T1000 (cell line): ENCODE measurements around the gene SLC38A3.
"Not testable (repeated sequence)": the region's sequence is repeated elsewhere in the genome, so short reads cannot be mapped to it uniquely, and the experiment has no call there.

Experiments
- DNase-seq: peaks from one replicate; lab custom pipeline; 2025; ENCODE audit warnings: mixed read lengths; lab: John Stamatoyannopoulos, UW

Gene SLC38A3

DNA sequence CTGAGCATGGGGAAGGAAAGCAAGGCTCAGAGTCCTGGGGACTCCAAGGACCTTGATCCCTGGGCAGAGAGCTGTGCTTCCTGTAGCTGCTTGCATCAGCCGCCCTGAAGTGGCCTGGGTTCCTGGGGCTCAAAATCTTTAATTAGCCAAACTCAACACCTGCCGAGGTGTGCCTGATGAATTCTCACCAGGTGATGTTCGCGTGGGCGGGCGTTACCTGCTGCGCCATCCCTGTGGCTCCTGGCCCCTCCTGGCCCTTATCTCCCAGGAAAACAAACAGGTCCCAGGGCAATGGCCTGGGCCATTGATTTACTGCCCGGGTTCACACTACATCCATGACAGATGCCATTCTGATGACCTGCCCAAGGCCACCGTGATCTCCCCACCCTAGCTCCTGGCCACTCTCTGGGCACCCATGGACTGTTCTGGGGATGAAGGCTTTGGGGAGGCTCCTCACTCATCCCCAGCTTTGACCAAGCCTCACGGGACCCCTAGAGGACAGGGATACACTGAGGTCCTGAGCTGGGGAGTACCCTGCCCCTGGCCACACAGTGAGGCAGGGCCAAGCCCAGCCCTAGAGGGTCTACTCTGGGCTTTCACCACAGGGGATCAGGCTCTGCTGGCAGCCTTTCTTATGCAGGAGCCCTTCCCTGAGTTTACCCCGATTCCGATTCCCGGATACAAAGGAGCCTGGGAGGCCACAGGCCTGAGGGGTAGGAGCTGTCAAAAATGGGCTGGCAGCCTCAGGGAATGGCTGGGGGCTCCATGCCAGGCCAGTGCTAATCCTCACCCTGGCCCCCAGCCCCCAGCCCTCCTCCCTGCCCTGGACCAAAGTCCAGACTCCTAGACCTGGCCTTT, 5.7 kb downstream of the SLC38A3 start:
- no peak for DNase-seq

DNA sequence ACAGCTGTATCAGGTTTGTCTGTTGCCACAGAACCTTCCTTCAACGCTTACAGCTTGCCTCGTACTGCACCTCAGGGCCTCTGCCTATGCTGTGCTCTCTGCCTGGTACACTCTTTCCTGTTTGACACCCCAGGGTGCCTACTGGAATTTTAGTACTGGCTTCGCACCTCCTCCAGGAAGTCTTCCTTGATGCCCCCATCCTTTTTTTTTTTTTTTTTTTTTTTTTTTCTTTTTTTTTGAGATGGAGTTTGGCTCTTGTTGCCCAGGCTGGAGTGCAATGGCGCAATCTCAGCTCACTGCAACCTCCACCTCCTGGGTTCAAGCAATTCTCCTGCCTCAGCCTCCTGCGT, 6.3 kb downstream of the SLC38A3 start:
- not testable (repeated sequence) for DNase-seq

DNA sequence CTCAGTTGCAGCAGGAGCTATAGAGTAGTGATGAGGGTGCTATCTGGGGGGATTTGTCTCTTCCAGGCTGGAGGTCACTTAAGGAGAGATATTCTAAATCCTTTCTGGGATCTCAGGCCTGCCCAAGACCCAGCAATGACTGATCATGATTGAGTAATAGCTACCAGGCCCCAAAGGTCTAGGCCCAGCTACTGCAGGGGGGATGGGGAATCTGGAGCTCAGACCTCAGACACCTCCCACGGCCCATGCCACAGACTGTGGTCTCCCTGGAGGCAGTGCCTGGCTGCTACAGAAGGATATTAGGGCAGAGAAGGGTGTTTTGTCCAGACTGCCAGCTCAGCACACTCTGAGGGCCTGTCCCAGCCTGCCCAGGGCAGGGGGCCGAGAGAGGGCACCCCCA, 6.9 kb downstream of the SLC38A3 start:
- DNase-seq: no peak

DNA sequence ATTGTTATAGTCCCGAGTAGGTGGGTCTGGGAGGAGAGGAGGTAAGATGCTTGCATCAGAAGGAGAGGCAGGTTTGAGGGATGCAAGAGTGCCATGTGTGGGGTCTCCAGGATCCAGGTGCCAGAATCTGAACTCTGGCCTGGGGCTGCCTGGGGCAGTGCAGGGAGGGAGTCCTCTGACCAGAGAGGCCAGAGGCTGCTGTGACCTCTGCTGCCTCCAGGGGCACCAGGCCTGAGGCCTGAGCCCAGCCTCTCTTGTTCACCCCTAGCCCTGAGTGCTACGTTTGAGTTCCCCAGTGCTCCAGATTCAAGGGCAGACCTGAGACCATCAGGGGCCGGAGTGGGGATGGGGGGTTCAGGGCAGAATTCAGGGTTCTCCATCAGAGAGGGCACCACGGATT, 7.4 kb downstream of the SLC38A3 start:
- no peak for DNase-seq

DNA sequence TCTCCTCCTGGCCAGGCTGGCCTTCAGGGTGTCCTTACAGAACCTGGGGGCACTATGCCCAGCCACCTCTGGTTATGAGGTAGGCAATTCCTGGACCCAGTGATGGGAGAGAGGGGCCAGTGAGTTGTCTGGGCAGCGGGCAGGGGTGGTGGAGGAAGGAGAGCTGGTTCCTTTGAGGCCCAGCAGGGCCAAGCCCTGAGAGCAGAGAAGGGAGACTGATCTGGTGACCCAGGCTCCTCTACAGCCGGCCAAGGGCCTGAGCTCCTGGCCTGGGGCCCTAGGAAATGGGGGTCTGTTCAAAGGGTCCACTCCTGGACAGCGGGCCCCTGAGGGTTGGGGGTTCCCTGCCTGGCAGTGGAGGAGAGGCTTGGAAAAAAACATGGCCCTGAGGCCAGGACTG, 7.9 kb downstream of the SLC38A3 start:
- DNase-seq: no peak

DNA sequence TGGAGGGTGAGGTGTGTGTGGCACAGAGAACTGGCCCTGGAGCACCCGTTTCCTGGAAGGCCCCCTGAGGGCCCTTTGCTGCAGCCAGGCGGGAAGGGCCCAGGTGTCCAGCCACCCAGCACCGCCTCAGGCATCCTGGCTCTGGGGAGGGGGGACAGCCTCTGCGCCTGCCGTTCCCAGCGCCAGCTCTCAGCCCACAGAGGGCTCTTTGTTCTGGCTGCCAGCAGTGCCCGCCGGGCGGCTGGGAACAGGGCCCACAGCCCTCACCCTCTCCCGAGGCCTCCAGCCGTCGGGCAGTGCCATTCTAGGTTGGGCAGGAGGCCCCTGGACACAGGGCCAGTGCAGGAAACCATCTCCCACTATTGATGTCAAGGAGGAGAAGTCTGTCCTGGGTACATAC, 8.3 kb downstream of the SLC38A3 start:
- DNase-seq: no peak

DNA sequence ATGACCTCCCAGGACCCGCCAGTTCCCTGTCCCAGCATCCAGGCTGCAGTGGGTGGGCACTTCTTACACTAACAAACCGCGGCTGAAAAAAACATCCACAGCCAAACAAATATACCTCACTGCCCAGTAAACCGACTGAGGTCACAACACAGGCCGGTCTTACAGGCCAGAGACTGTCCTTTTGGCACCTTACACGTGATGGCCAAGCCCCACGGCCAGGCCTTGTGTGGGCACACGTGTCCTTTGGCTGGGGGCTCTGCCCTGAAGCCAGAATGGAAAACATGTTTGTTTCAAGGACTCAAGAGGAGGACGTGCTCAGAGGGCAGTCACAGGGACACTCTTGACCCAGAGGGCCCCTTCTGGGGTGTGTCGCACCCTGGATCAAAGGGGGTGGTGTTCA, 9.8 kb downstream of the SLC38A3 start:
- DNase-seq: no peak

DNA sequence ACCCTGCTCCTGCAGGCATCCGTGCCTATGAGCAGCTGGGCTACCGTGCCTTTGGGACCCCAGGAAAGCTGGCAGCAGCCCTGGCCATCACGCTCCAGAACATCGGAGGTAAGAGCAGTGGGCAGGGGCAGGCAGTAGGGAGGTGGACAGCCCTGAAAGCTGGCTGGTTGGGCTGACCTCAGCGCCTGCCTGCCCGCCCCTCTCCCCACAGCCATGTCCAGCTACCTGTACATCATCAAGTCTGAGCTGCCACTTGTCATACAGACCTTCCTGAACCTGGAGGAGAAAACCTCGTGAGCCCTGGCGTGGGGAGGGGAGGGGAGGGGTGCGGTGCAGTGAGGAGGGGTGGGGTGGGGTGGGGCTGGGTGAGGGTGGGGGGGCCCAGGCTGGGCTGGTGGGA, 10.5 kb downstream of the SLC38A3 start:
- no peak for DNase-seq

DNA sequence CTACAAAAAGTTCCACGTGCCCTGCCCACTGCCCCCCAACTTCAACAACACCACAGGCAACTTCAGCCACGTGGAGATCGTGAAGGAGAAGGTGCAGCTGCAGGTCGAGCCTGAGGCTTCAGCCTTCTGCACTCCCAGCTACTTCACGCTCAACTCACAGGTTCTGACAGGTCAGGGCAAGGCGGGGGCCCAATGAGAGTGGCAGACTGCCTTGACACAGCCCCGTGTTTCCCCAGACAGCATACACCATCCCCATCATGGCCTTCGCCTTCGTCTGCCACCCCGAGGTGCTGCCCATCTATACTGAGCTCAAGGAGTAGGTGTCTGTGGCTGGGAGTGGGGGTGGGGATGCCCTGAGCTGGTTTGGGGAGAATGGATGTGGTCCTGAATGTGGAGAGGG, 12.6 kb downstream of the SLC38A3 start:
- DNase-seq: no peak

DNA sequence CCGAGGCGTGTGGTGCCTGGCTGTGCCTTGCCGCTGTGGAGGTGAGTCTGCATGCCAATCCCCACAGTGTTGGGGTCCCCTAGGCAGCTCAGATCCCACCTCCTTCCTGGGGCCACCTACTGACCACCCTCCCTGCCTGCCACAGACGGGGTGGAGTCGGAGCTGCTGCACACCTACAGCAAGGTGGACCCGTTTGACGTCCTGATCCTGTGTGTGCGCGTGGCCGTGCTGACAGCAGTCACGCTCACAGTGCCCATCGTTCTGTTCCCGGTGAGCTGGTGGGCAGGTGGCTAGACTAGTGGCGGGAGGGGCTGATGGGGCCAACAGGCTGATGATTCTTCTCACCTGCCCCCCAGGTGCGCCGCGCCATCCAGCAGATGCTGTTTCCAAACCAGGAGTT, 13.4 kb downstream of the SLC38A3 start:
- no peak for DNase-seq

DNA sequence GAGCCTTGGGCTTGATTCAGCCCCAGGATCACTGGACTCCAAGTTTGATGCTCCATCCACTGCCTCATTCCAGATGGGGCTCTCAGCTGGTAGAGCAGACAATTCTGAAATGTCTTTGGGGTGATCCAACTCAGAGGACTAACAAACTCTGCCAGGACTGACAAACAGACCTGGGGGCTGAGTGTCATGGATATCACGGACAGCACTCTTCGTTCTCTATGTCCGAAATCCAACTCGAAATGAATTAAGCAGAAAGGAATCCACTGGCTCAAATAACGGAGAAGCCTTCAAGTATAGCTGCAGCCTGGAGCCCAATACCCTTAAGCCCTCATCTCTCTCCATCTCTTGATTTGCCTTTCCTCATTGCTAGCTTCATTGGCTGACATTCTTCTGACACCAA, 14.2 kb downstream of the SLC38A3 start:
- DNase-seq: no peak

DNA sequence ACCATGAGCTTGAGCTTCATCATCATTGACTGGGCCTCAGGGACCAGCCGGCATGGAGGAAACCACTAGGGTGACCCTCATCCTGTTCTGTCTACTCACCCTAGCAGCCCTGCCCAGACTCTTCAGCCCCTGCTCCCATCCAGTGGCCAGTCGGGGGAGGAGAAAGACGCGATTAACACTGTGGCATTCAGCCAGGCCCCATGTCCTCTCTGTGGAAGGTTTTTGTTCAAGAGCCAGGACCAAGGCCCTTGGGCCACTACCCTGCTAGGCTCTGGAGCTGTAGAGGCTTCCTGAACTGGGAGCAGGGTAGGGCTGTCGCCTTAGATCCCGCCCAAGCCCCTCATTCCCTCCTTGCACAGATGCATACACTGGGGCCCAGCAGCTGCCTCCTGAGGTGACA, 15.0 kb downstream of the SLC38A3 start:
- DNase-seq: no peak

DNA sequence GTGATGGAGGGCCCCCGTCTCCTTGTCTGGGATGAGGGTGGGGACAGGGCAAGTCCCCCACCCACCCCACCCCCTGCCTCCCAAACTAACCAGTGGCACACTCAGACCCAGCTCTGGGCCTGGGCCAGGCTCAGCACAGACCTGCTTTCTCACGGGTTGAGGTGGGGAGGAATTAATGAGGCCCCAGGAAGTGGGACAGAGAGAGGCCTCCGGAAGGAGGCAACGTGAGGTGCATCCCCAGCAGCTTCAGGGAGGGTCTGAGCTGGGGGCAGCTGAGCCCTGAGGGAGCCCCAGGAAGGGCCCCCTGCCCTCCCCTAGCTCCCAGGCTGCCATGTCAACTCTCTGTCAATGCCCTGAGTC, 16.0 kb downstream of the SLC38A3 start:
- DNase-seq: no peak

DNA sequence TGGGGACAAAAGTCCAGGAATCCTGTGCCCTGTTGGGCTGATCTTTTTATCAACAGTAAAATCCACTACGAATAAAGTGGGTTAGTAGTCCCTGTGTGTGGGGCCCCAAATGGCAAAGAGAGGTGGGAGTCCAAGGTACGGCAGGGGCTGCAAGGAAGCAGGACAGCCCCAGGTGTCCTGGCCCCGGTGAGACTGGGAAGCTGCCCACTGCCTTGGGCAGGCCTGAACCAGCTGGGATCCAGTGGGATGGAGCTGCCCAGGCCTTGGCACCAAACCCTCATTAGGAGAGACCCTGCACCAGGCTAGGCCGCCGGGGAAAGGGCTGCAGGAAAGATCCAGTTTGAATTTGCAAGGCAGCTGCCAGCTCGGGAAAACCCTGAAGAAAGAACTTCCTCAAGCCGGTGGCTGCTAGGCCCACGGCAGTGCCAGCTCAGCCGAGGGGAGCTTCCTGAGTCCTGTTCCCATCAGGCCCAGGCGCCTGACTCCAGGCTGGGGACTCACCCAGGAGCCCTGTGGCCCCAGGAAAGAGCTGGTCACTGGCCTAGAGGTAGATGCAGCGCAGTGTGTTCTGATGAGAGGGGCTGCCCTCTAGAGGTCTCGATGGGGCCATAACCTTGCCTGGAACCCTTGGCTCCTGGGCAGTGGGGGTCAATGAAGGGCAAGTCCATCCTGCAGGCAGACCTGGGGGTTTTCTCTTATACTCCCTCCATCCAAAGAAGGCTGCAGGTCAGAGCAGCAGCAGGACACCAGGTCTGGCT, 16.5 kb downstream of the SLC38A3 start:
- DNase-seq: no peak

DNA sequence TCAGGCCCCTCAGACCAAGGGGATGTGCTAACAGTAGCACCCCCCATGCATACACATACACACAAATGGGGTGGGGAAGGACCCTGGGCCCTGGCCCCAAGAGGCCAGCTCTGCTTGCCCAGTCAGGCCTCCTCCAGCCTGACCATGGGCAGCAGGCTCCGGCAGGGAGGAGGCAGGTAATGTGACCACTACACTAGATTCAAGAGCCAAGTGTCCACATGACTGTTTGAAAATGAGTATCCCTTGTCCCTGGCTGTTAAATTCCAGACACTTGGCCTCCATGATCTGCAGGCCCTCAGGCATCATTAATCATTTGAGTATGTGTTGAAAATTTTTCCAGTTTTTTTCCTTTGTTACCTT, 17.1 kb downstream of the SLC38A3 start:
- no peak for DNase-seq

DNA sequence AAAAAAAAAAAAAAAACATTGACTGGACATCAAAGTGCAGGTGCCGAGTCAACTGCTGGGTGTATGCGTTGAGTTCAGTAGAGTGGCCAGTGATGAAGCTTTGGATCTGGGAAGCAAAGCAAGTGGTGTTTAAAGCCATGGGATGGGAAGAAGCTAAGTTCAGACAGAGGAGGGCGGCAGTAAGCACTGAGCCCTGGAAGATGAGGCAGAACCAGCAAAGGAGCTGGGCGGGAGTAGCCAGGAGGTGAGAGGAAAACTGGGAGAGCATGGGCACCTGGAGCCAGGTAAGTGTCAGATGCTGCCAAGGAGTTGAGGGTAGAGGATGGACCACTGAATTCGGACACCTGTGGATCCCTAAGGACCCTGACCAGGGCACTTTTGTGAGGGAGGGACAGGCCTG, 19.6 kb downstream of the SLC38A3 start:
- no peak for DNase-seq

DNA sequence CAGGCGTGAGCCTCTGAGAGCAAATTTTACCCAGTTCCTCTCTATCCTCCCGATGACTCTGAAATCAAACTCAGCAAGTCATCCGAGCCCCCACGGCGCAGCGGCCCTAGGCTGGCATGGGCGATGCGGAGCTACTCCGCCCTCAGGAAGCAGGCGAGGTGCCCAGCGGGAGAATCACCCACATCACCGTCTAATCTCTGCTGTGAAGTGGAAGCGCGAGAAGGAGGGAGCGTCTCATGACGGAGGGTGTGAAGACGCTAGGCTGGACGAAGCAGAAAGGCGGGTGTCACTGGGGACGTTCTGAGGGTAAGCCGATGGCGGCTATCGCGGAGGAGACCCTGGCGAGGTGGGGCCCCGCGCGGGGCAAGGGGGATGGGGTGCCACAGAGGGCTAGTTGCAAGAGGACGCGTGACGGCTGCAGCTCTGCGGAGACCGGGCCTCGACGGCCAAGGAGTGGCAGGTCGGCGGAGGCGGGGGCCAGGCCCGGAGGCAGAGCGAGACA, 21.9 kb downstream of the SLC38A3 start:
- DNase-seq: no peak

DNA sequence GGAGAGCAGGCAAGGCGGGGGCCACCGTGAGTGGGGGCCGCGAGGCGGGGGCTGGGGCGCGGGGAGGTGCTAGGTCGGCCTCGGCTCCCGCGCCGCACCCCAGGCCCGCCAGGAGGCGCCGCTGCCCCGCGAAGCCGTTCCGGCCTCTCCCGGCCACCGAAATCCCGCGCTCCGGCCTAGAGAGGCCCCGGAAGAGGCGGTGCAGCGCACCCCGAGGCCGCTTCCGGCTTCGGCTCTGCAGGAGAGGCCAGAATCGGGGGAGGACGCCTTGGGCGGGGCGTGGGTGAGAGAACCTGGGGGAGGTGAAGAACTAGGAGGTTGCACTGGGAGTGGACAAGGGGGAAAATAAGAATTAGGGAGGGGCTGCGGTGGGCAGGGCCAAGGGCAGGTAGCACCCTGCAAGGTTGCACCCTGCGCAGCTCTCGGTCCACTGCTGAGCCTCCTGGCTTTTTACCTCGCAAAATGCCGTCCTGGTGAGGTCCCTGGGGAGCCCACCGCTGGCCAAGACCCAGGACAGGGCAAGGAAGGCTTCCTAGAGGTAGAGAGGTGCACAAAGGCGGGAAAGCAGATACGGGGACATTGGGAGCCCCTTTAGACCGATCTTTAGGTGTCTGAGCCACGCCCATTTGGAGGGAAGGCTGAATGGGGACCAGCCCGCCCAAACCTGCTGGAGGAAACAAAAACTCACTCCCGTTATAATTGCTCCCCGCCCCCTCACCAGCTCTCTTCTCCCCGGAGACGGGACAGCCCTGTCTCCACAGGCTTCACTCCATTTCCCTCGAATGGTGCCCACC, 22.5 kb downstream of the SLC38A3 start:
- peak; percentile 92 for DNase-seq

DNA sequence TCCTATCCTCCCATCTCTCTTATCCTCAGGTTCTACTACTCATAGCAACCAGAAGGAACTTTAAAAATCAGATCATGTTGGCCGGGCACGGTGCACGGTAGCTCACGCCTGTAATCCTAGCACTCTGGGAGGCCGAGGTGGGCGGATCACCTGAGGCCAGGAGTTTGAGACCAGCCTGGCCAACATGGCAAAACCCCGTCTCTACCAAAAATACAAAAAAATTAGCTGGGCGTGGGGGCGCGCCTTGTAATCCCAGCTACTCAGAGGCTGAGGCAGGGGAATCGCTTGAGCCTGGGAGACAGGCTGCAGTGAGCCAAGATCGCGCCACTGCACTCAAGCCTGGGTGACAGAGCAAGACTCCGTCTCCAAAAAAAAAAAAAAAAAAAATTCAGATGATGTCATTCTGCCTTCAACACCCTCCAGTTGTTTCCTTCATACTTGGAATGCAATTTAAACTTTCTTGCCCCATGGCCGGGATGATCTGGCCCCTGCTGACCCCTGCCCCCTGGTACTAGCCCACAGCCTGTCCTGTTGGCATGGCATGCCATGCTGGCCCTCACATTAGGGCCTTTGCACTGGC, 23.2 kb downstream of the SLC38A3 start:
- not testable (repeated sequence) for DNase-seq

DNA sequence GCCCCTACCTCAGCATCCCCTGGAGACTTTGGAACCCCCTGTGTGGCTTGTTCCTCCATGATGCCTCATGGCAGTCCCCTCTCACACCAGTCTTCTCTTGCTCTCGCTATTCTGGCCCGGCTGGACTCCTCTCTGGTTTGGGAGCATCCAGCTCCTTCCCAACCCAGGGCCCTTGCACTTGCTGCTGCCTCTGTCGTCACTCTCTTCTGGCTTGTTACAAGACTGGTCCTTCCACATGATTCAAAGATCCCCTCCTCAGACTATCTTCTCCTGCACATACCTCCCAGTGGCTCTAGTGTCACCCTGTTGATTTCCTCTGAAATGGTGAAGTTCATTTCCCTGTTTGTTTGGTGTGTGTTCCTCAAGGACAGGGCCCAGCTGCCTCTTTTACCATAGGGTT, 24.4 kb downstream of the SLC38A3 start:
- DNase-seq: no peak

DNA sequence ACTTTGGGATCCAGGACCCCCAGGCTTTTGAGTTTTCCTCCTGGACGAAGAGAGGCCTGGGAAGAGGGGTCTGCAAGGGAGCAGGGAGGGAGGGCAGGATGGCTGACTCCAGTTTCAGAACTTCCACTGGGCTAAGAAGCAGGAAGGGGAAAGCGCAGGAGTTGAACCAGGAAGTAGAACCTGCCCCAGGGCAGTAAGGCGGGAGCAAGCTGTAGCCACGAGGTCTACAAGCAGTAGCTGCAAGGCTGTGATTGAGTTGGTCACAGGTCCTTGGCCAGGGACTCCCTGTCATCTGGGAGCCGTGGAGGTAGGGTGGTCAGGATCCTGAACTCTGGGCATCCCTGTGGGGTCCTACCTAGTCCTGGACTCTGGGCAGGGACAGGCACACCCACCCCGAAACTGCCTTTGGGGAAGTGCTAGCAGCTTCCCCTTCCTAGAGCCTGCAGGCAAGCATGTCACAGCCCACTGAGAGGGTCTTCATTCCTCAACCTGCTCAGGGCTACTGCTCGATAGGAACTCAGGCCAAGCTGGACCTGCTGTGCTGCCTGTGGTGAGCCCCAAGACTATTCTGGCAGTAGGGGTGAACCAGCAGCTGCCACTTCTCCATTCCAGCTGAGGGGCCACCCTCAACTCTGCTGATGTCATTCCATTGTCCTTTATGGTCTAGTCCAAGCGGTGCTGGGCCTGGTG, 25.2 kb downstream of the SLC38A3 start:
- DNase-seq: no peak

DNA sequence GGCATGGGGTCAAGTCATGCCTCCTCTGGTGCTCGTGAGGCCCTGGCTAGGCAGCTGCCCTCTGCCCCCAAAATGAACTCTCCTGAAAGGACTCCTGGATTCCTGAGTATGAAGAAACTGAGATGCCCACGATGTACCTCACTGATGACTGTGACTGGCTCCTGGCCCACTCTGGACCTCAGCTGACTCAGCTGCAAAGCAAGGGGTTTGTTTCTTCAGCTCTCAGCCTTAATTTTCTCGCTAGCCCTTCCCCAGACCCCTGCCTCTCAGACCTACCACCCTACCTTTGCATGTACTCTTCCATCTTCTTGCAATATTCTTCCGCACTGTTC, 25.7 kb downstream of the SLC38A3 start:
- no peak for DNase-seq
